ENCODE data around the gene ELK4. TPM values are rescaled to one million over a fixed set of nuclear protein-coding genes. Genes with fewer than 3 reads are reported as not detected.

Gene ELK4
- total RNA-seq, 1 donor = 30.2 TPM

DNA sequence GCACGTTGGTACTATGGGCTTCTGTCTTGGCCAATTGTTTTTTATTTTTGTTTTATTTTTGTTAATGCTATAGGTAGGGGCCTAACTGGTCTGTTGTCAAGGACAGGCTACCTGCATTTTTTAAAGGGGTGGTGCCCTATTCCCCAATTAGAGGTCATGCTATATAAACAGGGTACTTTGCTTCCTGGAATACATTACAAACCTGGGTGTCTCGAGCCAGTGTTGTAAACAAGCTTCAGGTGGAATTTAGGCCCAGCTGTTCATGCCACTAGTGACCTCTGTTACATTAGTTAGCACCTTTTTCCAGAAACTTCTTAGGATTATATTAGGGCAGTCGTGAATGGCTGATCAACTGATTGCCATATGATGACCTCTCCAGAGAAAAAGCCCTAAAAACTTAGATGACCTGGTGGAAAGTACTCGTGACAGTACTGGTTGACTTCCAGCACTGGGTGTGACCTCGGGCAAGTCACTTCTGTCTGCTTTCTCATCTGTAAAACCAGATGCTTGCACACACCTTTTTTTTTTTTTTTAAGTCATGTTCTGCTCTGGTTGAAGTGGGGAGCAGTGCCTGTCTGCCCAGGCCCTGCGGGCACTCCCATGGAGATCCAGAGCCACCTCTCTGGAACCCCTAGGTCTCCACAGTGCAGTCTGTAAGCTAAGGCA is 46.5 kb downstream of the ELK4 start:
- H3K4me3 ChIP-seq (ENCODE audit: low read depth, low read length) = no peak overlapping the region
- TF ChIP-seq, protein P1, sequence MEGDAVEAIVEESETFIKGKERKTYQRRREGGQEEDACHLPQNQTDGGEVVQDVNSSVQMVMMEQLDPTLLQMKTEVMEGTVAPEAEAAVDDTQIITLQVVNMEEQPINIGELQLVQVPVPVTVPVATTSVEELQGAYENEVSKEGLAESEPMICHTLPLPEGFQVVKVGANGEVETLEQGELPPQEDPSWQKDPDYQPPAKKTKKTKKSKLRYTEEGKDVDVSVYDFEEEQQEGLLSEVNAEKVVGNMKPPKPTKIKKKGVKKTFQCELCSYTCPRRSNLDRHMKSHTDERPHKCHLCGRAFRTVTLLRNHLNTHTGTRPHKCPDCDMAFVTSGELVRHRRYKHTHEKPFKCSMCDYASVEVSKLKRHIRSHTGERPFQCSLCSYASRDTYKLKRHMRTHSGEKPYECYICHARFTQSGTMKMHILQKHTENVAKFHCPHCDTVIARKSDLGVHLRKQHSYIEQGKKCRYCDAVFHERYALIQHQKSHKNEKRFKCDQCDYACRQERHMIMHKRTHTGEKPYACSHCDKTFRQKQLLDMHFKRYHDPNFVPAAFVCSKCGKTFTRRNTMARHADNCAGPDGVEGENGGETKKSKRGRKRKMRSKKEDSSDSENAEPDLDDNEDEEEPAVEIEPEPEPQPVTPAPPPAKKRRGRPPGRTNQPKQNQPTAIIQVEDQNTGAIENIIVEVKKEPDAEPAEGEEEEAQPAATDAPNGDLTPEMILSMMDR (IDR thresholded peaks at IDR 0.05; ENCODE audit: insufficient read depth, low read depth, low read length) = no peak
- no peak for DNase-seq (ENCODE audit: low read depth)

DNA sequence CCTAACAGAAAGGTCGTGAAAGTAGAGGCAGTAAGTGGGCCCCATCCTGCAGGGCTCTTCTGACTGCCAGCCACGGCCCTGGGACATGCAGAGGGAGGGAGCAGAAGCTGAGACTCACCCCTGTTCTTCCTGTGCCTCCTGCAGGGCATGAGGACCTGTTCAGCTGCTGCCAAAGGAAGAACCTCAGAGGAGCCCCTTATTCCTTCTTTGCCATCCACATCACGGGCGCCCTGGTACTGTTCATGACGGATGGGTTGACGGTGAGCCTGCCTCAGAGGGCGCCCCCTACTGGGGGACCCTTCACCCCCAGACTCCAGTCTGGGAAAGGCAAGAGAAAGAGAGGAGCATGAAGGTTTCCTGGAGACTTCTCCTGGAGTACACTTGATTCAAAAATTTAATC is 47.1 kb downstream of the ELK4 start:
- no peak overlapping the region for H3K4me3 ChIP-seq (ENCODE audit: low read depth, low read length)
- no peak for DNase-seq (ENCODE audit: low read depth)

DNA sequence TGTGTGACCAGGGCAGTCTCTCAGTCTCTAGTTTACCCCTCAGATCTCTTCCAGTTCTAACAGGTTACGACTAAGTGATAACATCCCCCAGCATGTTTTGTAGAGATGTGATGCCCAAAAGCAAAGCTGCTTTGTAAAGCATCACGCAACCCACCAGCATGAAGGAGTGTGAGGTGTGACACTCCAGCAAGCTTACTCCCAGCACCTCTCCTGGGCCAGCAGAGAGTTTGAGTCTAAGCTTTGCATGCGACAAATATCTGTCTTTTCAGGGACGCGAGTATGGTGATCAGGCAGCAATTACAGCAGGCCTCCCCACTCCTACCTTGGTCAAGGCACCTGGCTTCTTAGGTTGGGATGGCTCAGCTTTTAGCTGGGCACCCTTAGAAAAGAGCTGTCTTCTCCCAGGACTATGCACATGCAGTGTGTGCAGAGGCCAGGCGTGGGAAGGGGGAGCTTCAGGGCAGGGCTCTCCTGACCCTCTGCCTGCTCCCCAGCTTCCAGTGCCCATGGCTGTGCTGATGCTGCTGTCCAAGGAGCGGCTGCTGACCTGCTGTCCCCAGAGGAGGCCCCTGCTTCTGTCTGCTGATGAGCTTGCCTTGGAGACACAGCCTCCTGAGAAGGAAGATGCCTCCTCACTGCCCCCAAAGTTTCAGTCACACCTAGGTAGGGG is 48.2 kb downstream of the ELK4 start:
- TF ChIP-seq, protein P1 (IDR thresholded peaks at IDR 0.05; ENCODE audit: insufficient read depth, low read depth, low read length) = no peak
- no peak for DNase-seq (ENCODE audit: low read depth)
- H3K4me3 ChIP-seq (ENCODE audit: low read depth, low read length) = no peak overlapping the region

More for the DNA sequence above, 47.1 kb downstream of the ELK4 start:
- TF ChIP-seq, protein P1 (IDR thresholded peaks at IDR 0.05; ENCODE audit: insufficient read depth, low read depth, low read length) = peak; percentile 10

DNA sequence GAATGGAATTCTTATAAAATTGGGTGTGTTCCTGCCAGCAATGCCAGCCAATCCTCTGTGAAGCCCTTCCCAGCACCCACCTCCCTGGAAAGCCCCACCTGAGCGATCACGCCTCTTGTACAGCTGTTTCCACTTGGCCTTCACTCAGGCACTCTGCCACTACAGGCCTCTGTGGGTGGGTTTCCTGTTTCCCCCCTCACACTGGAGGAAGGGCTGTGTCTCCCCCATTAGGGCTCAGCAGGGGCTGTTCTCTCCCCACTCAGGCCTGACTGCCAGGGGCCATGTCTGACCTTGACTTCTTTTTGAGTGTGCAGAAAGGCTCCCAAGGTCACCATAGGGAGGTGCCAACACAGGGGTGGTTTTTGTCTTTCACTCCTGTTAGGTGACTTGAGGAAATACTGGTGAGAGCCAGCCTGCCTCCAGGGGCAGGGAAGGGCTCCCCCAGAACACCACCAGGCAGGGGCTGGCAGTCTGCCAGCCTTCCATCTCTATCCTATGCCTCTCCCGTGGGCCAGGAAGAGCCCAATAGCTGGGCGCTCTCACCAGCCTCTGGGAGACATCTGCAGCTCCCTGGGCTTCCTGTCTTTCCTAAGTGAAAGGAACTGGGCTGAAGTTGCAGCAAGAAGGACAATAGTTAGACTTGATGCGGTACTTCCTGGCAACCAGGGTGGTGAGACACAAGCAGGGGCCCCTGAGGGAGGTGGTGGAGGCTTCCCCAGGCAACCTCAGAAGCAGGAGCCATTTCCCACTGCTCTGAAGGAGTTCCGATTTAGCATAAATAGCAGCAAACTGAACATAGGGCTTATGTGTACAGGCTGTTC is 49.1 kb downstream of the ELK4 start:
- no peak overlapping the region for H3K4me3 ChIP-seq (ENCODE audit: low read depth, low read length)
- no peak for DNase-seq (ENCODE audit: low read depth)
- TF ChIP-seq, protein P1 (IDR thresholded peaks at IDR 0.05; ENCODE audit: insufficient read depth, low read depth, low read length) = no peak

DNA sequence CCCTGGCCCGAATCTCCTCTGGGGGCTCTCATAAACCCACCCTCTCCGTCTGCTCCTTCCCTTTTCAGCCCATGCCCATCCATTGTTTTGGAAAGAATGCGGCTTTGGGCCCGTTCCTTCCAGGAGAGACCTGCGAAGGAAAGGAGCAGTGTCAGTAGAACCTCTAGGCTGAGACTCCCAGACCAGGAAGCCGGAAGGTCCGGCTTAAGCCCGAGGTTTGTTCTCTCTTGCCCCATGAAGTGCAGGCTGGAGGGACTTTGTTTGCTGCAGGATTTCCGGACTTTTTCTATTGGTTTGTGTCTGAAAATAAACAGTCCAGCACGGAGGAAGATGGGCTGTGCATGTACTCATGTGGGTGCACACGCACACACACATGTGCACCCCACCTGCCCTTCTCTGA is 49.8 kb downstream of the ELK4 start:
- no peak overlapping the region for H3K4me3 ChIP-seq (ENCODE audit: low read depth, low read length)
- TF ChIP-seq, protein P1 (IDR thresholded peaks at IDR 0.05; ENCODE audit: insufficient read depth, low read depth, low read length) = no peak
- no peak for DNase-seq (ENCODE audit: low read depth)

DNA sequence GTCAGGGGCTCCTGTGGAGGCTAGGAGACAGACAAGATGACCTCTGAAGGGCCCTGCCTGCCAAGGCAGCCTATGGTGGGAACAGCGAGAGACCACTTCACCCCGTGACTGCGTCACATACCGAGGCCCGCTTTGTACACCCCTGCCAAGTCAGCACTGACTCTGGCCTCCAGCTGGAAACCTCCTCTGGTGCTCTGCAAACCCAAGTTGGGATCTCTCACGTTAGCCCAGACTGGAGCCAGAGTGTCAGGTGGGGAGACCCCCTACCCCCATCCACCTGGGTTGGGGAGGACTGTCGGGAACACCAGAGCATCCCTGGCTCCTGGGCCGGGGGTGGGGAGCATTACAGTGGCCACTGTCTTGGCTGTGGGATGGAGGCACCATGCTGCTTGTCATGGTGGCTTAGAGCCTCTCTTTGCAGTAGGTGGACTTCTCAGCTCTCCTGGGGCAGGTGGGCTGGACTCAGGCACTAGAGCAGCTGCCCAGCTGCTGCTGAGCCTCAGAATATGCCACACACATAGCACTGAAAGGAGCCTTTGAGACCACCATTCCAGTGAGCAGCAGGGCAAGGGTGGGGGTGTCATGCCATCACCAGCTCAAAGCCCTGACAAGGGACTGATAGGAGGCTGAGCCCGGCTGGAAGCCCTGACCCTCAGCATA is 50.4 kb downstream of the ELK4 start:
- TF ChIP-seq, protein P1 (IDR thresholded peaks at IDR 0.05; ENCODE audit: insufficient read depth, low read depth, low read length) = no peak
- no peak overlapping the region for H3K4me3 ChIP-seq (ENCODE audit: low read depth, low read length)
- no peak for DNase-seq (ENCODE audit: low read depth)
